Esophagus (tissue), 2 donors: ENCODE results near the gene SLC25A33. TPM values are rescaled to one million over a fixed set of nuclear protein-coding genes. Genes with fewer than 3 reads are reported as not detected.

Experiments used
- H3K27ac ChIP-seq, 2 donors: one replicate each; pipeline ENCODE4 v1.5.1; 2013; ENCODE audit warnings: low read depth in 2 of 2, mild to moderate bottlenecking in 2 of 2, inconsistent platforms in 1 of 2, low read length in 1 of 2, moderate library complexity in 1 of 2
- H3K27me3 ChIP-seq, 2 donors: one replicate each; pipeline ENCODE4 v1.6.1; 2013; ENCODE audit warnings: low read length in 2 of 2, control low read depth in 1 of 2, mild to moderate bottlenecking in 1 of 2; ENCODE audit not compliant: insufficient read depth in 2 of 2, control insufficient read depth in 1 of 2
- H3K36me3 ChIP-seq, 2 donors: one replicate each; pipeline ENCODE4 v1.6.1; 2013; ENCODE audit warnings: low read length in 1 of 2; ENCODE audit not compliant: control insufficient read depth in 2 of 2, insufficient read depth in 2 of 2
- H3K4me1 ChIP-seq, 2 donors: one replicate each; pipeline ENCODE4 v1.6.1; 2013; ENCODE audit warnings: low read length in 1 of 2; ENCODE audit not compliant: control insufficient read depth in 2 of 2, insufficient read depth in 2 of 2
- H3K4me3 ChIP-seq, 2 donors: one replicate each; pipeline ENCODE4 v1.5.1; 2013; ENCODE audit warnings: low read length in 2 of 2, mild to moderate bottlenecking in 2 of 2, low read depth in 1 of 2, moderate library complexity in 1 of 2
- H3K9me3 ChIP-seq, 2 donors: one replicate each; pipeline ENCODE4 v1.6.1; 2013; ENCODE audit warnings: mild to moderate bottlenecking in 2 of 2, low read depth in 1 of 2, low read length in 1 of 2, moderate library complexity in 1 of 2; ENCODE audit not compliant: control insufficient read depth in 2 of 2, insufficient read depth in 1 of 2
- WGBS, 2 donors: extraction: QIAGEN DNeasy Blood & Tissue Kit; methylation state at CpG; one replicate each; pipeline ENCODE4 v1.1.7; 2013; 5-methylcytosine and 5-hydroxymethylcytosine counted together
- polyA plus RNA-seq, 2 donors: library from polyadenylated mRNA; stranded (reverse); fragments of 200-250 nt; gene quantifications; one replicate each; pipeline ENCODE4 v1.2.3, GENCODE V29; 2013
- donor health status: healthy with polysubstance abuse.
- donor health status: Bipolar disorder and iron deficiency.

The SLC25A33 gene
- polyA plus RNA-seq, 2 donors, result 1.9 to 2.6 TPM

DNA sequence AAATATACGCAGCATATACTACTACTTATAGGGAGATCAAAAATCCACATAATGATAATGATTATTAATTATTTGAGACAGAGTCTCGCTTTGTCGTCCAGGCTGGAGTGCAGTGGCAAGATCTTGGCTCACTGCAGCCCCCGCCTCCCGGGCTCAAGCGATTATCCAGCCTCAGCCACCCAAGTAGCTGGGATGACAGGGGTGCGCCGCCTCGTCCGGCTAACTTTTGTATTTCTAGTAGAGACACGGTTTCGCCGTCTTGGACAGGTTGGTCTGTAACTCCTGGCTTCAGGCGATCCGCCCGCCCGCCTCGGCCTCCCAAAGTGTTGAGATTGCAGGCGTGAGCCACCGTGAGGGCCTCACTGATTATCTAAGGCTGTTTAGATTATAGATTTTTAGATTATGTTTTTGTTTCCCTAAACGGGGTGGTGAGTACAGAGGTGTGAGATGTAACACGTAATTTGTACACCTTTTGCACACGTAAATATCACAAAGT is 548 bp upstream of the SLC25A33 start:
- 79 to 82% methylated on average over 23 of the region's 23 CpGs for WGBS, 2 donors
- Histone ChIP-seq H3K36me3 (no peaks in the 10 kb centered on the region), H3K9me3 (no peaks in the 10 kb centered on the region), H3K4me1 (peaks cover 0 to 8% of the 10 kb centered on the region in 2 donors), H3K4me3 (no peak overlapping the region), H3K27me3 (no peaks in the 10 kb centered on the region), H3K27ac (peak overlapping the region; percentile 83 to 92)

- no peaks in the 10 kb centered on the region for H3K9me3 ChIP-seq
- peak overlapping the region; percentile 67 to 84 for H3K4me3 ChIP-seq
- peak overlapping the region; percentile 78 to 84 for H3K27ac ChIP-seq
- WGBS, 2 donors, result 4 to 6% methylated on average over 40 to 61 of the region's 61 CpGs
- peaks cover 0 to 8% of the 10 kb centered on the region in 2 donors for H3K4me1 ChIP-seq
- H3K36me3 ChIP-seq, result no peaks in the 10 kb centered on the region
- no peaks in the 10 kb centered on the region for H3K27me3 ChIP-seq
Observed at GRCh38 chr1:9539829-9540550, 725 bp downstream of the SLC25A33 start.

- Histone ChIP-seq H3K36me3 (no peaks in the 10 kb centered on the region), H3K27me3 (no peaks in the 10 kb centered on the region), H3K9me3 (peaks cover 0 to 2% of the 10 kb centered on the region in 2 donors), H3K27ac (peak overlapping the region; percentile 18), H3K4me1 (peaks cover 0 to 8% of the 10 kb centered on the region in 2 donors), H3K4me3 (no peak overlapping the region)
- WGBS, 2 donors, result 11 to 21% methylated on average over 3 of the region's 3 CpGs
Observed at GRCh38 chr1:9542430-9542829, 3.2 kb downstream of the SLC25A33 start.

GRCh38 chr1:9544926-9545325 is 5.7 kb downstream of the SLC25A33 start:
- H3K9me3 ChIP-seq, result peaks cover 0 to 2% of the 10 kb centered on the region in 2 donors
- H3K4me1 ChIP-seq, result peaks cover 0 to 4% of the 10 kb centered on the region in 2 donors
- no peaks in the 10 kb centered on the region for H3K36me3 ChIP-seq
- H3K27me3 ChIP-seq, result no peaks in the 10 kb centered on the region
- 81 to 83% methylated on average over 3 of the region's 3 CpGs for WGBS, 2 donors
- H3K27ac ChIP-seq, result no peak overlapping the region
- H3K4me3 ChIP-seq, result no peak overlapping the region

GRCh38 chr1:9549955-9550546 is 10.8 kb downstream of the SLC25A33 start:
- H3K9me3 ChIP-seq, result peaks cover 0 to 2% of the 10 kb centered on the region in 2 donors
- H3K27ac ChIP-seq, result no peak overlapping the region
- peaks cover 0 to 2% of the 10 kb centered on the region in 2 donors for H3K36me3 ChIP-seq
- no peaks in the 10 kb centered on the region for H3K27me3 ChIP-seq
- WGBS, 2 donors, result 90 to 96% methylated on average over 6 of the region's 6 CpGs
- H3K4me3 ChIP-seq, result no peak overlapping the region
- no peaks in the 10 kb centered on the region for H3K4me1 ChIP-seq

DNA sequence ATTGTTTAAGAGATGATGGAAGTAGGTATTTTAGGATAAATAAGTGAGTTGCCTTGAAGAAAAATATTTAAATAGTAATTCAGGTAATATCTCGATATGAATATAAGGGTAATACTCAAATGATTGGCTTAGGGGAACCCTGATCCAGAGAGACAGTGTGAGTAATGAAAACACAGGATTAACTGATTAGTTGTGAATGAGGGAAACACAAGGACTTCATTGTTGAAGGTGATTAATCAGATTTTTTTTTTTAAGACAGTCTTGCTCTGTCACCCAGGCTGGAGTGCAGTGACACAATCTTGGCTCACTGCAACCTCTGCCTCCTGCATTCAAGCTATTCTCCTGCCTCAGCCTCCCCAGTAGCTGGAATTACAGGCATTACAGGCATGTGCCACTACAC is 12.7 kb downstream of the SLC25A33 start:
- H3K27ac ChIP-seq, result no peak overlapping the region
- no peaks in the 10 kb centered on the region for H3K27me3 ChIP-seq
- H3K4me1 ChIP-seq, result peaks cover 0 to 6% of the 10 kb centered on the region in 2 donors
- 66 to 74% methylated on average over 1 of the region's 1 CpG for WGBS, 2 donors
- H3K4me3 ChIP-seq, result no peak overlapping the region
- H3K9me3 ChIP-seq, result no peaks in the 10 kb centered on the region
- H3K36me3 ChIP-seq, result peaks cover 0 to 2% of the 10 kb centered on the region in 2 donors

DNA sequence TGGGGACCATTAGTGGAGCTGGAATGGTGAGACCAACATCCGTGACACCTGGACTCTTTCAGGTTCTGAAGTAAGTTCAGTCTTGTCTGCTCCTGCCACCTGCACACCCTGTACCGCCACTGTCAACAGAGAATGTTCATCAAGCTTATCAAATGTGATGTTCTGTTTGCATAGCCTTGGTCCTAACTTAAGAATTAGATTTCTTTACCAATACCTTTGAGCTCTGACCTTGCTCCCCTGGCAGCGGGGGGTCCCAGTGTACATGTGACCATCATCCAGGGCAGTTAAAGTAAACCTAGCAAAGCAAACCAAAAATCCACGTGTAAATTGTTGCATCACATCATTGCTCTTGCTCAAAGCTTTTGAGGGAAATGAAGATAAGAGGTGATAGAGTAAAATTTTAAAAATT is 14.5 kb downstream of the SLC25A33 start:
- 77 to 87% methylated on average over 4 of the region's 4 CpGs for WGBS, 2 donors
- no peaks in the 10 kb centered on the region for H3K27me3 ChIP-seq

GRCh38 chr1:9555942-9556341 is 16.7 kb downstream of the SLC25A33 start:
- H3K4me1 ChIP-seq, result peaks cover 0 to 6% of the 10 kb centered on the region in 2 donors
- H3K36me3 ChIP-seq, result peaks cover 0 to 2% of the 10 kb centered on the region in 2 donors
- H3K9me3 ChIP-seq, result no peaks in the 10 kb centered on the region
- H3K27ac ChIP-seq, result no peak overlapping the region
- H3K27me3 ChIP-seq, result no peaks in the 10 kb centered on the region
- WGBS, 2 donors, result 83 to 84% methylated on average over 4 of the region's 4 CpGs
- no peak overlapping the region for H3K4me3 ChIP-seq

More for the DNA sequence above, 14.5 kb downstream of the SLC25A33 start:
- no peak overlapping the region for H3K27ac ChIP-seq
- H3K4me1 ChIP-seq, result peaks cover 0 to 6% of the 10 kb centered on the region in 2 donors
- H3K36me3 ChIP-seq, result peaks cover 0 to 2% of the 10 kb centered on the region in 2 donors
- H3K4me3 ChIP-seq, result no peak overlapping the region
- no peaks in the 10 kb centered on the region for H3K9me3 ChIP-seq

DNA sequence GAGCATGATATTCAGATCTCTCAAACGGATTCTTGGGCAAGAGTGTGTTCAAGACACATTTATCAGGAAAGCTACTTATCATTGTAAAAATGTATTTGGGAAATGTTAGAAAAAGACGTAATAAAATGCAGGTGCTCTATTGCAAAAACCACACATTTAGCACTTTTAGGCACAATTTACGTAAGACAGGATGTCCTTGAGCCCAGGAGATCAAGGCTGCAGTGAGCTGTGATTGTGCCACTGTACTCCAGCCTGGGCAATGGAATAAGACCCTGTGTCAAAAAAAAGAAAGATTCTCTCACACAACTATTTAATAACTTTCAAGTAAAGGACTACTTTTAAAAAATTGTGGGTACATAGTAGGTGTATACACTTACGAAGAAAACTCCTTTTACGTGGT is 18.4 kb downstream of the SLC25A33 start:
- Histone ChIP-seq H3K9me3 (no peaks in the 10 kb centered on the region), H3K36me3 (peaks cover 0 to 2% of the 10 kb centered on the region in 2 donors), H3K27me3 (no peaks in the 10 kb centered on the region), H3K4me1 (peaks cover 0 to 6% of the 10 kb centered on the region in 2 donors), H3K4me3 (no peak overlapping the region), H3K27ac (no peak overlapping the region)
- 88 to 93% methylated on average over 5 of the region's 5 CpGs for WGBS, 2 donors
